ENCODE data around the gene SLC43A2. TPM values are rescaled to one million over a fixed set of nuclear protein-coding genes. Genes with fewer than 3 reads are reported as not detected.

The SLC43A2 gene
- total and polyA plus RNA-seq, 2 of the 13 experiments (the other 11 are each of a cell fraction or from before 2014, with no cell fraction given): 7.3 to 20.0 TPM

- TF ChIP-seq, protein P1, sequence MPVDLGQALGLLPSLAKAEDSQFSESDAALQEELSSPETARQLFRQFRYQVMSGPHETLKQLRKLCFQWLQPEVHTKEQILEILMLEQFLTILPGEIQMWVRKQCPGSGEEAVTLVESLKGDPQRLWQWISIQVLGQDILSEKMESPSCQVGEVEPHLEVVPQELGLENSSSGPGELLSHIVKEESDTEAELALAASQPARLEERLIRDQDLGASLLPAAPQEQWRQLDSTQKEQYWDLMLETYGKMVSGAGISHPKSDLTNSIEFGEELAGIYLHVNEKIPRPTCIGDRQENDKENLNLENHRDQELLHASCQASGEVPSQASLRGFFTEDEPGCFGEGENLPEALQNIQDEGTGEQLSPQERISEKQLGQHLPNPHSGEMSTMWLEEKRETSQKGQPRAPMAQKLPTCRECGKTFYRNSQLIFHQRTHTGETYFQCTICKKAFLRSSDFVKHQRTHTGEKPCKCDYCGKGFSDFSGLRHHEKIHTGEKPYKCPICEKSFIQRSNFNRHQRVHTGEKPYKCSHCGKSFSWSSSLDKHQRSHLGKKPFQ (CRISPR knock-in tag; IDR thresholded peaks at IDR 0.05; ENCODE audit: insufficient replicate concordance): no peak
- TF ChIP-seq ZFP1 (CRISPR knock-in tag; IDR thresholded peaks at IDR 0.05) (no peak), PRDM10 (CRISPR knock-in tag; IDR thresholded peaks at IDR 0.05; ENCODE audit: low read depth) (0 out of 2 replicates have a peak, but pooled peaks have one; percentile 58), HMG20B (CRISPR knock-in tag; conservative IDR thresholded peaks at IDR 0.05) (no peak), POGK (CRISPR knock-in tag; conservative IDR thresholded peaks at IDR 0.05) (no peak), ZNF121 (CRISPR knock-in tag; IDR thresholded peaks at IDR 0.05) (peak; percentile 32; the same call in 1 of the 2 replicates), SRSF9 (IDR thresholded peaks at IDR 0.05; ENCODE audit: borderline replicate concordance, insufficient read depth, low read depth, low read length, poor library complexity, severe bottlenecking) (no peak), IRF1 (CRISPR knock-in tag; IDR thresholded peaks at IDR 0.05; ENCODE audit: low read depth) (no peak), NR2F2 (IDR thresholded peaks at IDR 0.05; ENCODE audit: borderline replicate concordance, low read depth) (no peak), KMT2A (CRISPR knock-in tag; IDR thresholded peaks at IDR 0.05) (no peak)
- TF ChIP-seq, protein P2, sequence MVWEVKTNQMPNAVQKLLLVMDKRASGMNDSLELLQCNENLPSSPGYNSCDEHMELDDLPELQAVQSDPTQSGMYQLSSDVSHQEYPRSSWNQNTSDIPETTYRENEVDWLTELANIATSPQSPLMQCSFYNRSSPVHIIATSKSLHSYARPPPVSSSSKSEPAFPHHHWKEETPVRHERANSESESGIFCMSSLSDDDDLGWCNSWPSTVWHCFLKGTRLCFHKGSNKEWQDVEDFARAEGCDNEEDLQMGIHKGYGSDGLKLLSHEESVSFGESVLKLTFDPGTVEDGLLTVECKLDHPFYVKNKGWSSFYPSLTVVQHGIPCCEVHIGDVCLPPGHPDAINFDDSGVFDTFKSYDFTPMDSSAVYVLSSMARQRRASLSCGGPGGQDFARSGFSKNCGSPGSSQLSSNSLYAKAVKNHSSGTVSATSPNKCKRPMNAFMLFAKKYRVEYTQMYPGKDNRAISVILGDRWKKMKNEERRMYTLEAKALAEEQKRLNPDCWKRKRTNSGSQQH (CRISPR knock-in tag; IDR thresholded peaks at IDR 0.05; ENCODE audit: low read depth): no peak
- TF ChIP-seq, protein P3, sequence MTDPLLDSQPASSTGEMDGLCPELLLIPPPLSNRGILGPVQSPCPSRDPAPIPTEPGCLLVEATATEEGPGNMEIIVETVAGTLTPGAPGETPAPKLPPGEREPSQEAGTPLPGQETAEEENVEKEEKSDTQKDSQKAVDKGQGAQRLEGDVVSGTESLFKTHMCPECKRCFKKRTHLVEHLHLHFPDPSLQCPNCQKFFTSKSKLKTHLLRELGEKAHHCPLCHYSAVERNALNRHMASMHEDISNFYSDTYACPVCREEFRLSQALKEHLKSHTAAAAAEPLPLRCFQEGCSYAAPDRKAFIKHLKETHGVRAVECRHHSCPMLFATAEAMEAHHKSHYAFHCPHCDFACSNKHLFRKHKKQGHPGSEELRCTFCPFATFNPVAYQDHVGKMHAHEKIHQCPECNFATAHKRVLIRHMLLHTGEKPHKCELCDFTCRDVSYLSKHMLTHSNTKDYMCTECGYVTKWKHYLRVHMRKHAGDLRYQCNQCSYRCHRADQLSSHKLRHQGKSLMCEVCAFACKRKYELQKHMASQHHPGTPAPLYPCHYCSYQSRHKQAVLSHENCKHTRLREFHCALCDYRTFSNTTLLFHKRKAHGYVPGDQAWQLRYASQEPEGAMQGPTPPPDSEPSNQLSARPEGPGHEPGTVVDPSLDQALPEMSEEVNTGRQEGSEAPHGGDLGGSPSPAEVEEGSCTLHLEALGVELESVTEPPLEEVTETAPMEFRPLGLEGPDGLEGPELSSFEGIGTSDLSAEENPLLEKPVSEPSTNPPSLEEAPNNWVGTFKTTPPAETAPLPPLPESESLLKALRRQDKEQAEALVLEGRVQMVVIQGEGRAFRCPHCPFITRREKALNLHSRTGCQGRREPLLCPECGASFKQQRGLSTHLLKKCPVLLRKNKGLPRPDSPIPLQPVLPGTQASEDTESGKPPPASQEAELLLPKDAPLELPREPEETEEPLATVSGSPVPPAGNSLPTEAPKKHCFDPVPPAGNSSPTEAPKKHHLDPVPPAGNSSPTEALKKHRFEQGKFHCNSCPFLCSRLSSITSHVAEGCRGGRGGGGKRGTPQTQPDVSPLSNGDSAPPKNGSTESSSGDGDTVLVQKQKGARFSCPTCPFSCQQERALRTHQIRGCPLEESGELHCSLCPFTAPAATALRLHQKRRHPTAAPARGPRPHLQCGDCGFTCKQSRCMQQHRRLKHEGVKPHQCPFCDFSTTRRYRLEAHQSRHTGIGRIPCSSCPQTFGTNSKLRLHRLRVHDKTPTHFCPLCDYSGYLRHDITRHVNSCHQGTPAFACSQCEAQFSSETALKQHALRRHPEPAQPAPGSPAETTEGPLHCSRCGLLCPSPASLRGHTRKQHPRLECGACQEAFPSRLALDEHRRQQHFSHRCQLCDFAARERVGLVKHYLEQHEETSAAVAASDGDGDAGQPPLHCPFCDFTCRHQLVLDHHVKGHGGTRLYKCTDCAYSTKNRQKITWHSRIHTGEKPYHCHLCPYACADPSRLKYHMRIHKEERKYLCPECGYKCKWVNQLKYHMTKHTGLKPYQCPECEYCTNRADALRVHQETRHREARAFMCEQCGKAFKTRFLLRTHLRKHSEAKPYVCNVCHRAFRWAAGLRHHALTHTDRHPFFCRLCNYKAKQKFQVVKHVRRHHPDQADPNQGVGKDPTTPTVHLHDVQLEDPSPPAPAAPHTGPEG (CRISPR knock-in tag; IDR thresholded peaks at IDR 0.05): no peak
These were observed 21.3 kb upstream of the SLC43A2 start, which contains the start of gene RILP (continued) for GRCh38 chr17:1649844-1650501.

Data from HepG2 (cell line).